Measurements from ENCODE around the gene CD200. TPM values are rescaled to one million over a fixed set of nuclear protein-coding genes. Genes with fewer than 3 reads are reported as not detected.

CD200 gene
- total RNA-seq, 6 donors from 2014 or later = 2.4 to 9.9 (median 4.5) TPM

- no peaks in the 10 kb centered on the region for H3K36me3 ChIP-seq
- DNase-seq = peak in 1 of 2 donors; percentile 34
- H3K27me3 ChIP-seq = no peaks in the 10 kb centered on the region
- H3K27ac ChIP-seq = peak overlapping the region in 1 of 4 donors; percentile 40
- TF ChIP-seq EP300 (IDR thresholded peaks at IDR 0.05) = no peak
- TF ChIP-seq CTCF (IDR thresholded peaks at IDR 0.05) = no peak
- TF ChIP-seq POLR2A (IDR thresholded peaks at IDR 0.05) = no peak
- TF ChIP-seq POLR2AphosphoS5 (IDR thresholded peaks at IDR 0.05) = no peak
- no peaks in the 10 kb centered on the region for H3K9me3 ChIP-seq
- H3K4me1 ChIP-seq = peaks cover 0 to 4% (median 3%) of the 10 kb centered on the region in 4 donors
- ATAC-seq (ENCODE audit: low FRiP score in 2 of 2) = peak in 1 of 2 donors; percentile 81
- no peak overlapping the region for H3K4me3 ChIP-seq
- 50 to 71% methylated on average over 2 of the region's 2 CpGs for WGBS, 2 donors
These were observed 27.6 kb downstream of the CD200 start for GRCh38 chr3:112360561-112360960.

DNA sequence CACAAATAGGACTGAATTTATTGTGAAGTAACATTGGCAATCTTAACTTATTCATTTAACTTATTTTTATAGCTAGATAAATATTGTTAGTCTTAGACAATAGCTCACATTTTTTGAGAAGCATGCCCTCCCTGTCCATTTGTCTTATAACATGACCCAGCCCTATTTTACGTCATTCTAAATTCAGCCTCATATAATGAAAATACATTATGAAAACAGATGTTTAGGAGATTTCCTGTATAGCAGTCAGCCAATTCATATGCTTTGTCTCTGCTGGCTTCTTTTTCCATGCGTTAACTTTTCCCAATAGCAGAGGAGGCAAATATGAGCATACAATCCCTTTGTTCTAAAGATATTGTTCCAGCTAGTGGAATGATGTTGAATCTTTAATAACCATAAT lies 29.3 kb downstream of the CD200 start:
- no peaks in the 10 kb centered on the region for H3K36me3 ChIP-seq
- no peak overlapping the region for H3K27ac ChIP-seq
- 86% methylated on average over 2 of the region's 2 CpGs for WGBS, 2 donors
- no peaks in the 10 kb centered on the region for H3K27me3 ChIP-seq
- H3K4me3 ChIP-seq = no peak overlapping the region
- H3K9me3 ChIP-seq = no peaks in the 10 kb centered on the region
- peaks cover 0 to 4% (median 3%) of the 10 kb centered on the region in 4 donors for H3K4me1 ChIP-seq
- no peak for TF ChIP-seq POLR2A (IDR thresholded peaks at IDR 0.05)
- no peak for TF ChIP-seq CTCF (IDR thresholded peaks at IDR 0.05)
- no peak for TF ChIP-seq EP300 (IDR thresholded peaks at IDR 0.05)
- no peak for TF ChIP-seq POLR2AphosphoS5 (IDR thresholded peaks at IDR 0.05)
- ATAC-seq (ENCODE audit: low FRiP score in 2 of 2) (no peak), DNase-seq (no peak)

DNA sequence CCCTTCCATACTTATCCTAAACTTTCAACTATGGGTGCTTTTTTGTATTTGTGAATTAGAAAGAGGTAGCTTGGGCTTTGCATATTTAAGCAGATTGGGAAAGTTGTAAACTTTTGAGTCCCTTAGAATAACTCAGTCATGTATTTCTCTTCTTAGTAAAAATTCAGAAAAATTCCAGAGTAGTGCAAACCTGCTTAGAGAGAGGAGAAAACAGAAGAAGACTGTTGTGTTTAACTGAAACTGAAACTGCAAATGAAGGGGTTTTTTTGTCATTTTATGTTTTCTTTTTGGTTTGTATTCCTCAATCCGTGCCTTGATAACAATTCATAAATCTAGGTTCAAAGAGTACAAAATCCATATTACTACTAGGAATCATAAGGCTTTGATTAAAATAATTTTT lies 31.3 kb downstream of the CD200 start:
- no peaks in the 10 kb centered on the region for H3K4me1 ChIP-seq
- H3K36me3 ChIP-seq = no peaks in the 10 kb centered on the region
- no peak overlapping the region for H3K4me3 ChIP-seq
- no peaks in the 10 kb centered on the region for H3K27me3 ChIP-seq
- ATAC-seq (ENCODE audit: low FRiP score in 2 of 2) = no peak
- no peak for DNase-seq
- 51 to 59% methylated on average over 1 of the region's 1 CpG for WGBS, 2 donors
- no peaks in the 10 kb centered on the region for H3K9me3 ChIP-seq
- TF ChIP-seq POLR2AphosphoS5 (IDR thresholded peaks at IDR 0.05) (no peak), EP300 (IDR thresholded peaks at IDR 0.05) (no peak), POLR2A (IDR thresholded peaks at IDR 0.05) (no peak), CTCF (IDR thresholded peaks at IDR 0.05) (no peak)
- no peak overlapping the region for H3K27ac ChIP-seq

DNA sequence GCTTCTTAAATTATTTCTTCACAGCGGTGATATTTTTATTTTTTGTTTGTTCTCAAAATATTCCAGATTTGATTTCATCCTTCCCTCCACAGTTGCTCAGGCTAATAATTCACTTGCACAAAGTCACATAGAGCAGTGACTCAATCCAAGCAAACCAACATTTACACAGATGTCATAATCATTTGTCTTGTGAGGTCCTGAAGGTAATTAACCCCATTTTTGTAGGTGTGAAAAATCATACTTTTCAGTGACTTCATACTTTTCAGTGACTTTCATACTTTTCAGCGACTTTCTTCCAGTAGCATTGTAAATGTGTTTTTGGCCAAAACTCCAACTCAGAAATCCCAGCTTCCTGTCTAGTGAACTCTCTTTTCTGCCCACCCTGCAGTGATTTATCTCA lies 32.1 kb downstream of the CD200 start:
- Histone ChIP-seq H3K4me3 (no peak overlapping the region), H3K9me3 (no peaks in the 10 kb centered on the region), H3K27ac (no peak overlapping the region), H3K36me3 (no peaks in the 10 kb centered on the region), H3K4me1 (no peaks in the 10 kb centered on the region), H3K27me3 (no peaks in the 10 kb centered on the region)
- 88 to 92% methylated on average over 2 of the region's 2 CpGs for WGBS, 2 donors
- TF ChIP-seq POLR2AphosphoS5 (IDR thresholded peaks at IDR 0.05) = no peak
- no peak for TF ChIP-seq POLR2A (IDR thresholded peaks at IDR 0.05)
- TF ChIP-seq EP300 (IDR thresholded peaks at IDR 0.05) = no peak
- no peak for TF ChIP-seq CTCF (IDR thresholded peaks at IDR 0.05)
- no peak for DNase-seq
- no peak for ATAC-seq (ENCODE audit: low FRiP score in 2 of 2)

GRCh38 chr3:112365636-112366035 lies 32.7 kb downstream of the CD200 start:
- ATAC-seq (ENCODE audit: low FRiP score in 2 of 2) = no peak
- TF ChIP-seq EP300 (IDR thresholded peaks at IDR 0.05) = no peak
- TF ChIP-seq POLR2A (IDR thresholded peaks at IDR 0.05) = no peak
- TF ChIP-seq CTCF (IDR thresholded peaks at IDR 0.05) = no peak
- no peak for TF ChIP-seq POLR2AphosphoS5 (IDR thresholded peaks at IDR 0.05)
- no peak for DNase-seq
- no peaks in the 10 kb centered on the region for H3K4me1 ChIP-seq
- H3K9me3 ChIP-seq = no peaks in the 10 kb centered on the region
- no peak overlapping the region for H3K4me3 ChIP-seq
- 69 to 77% methylated on average over 3 of the region's 3 CpGs for WGBS, 2 donors
- H3K27ac ChIP-seq = peak overlapping the region in 1 of 4 donors; percentile 11
- no peaks in the 10 kb centered on the region for H3K36me3 ChIP-seq
- no peaks in the 10 kb centered on the region for H3K27me3 ChIP-seq
